Measurements from ENCODE around the gene CAD. TPM values are rescaled to one million over a fixed set of nuclear protein-coding genes. Genes with fewer than 3 reads are reported as not detected.

CAD gene
- total RNA-seq, 1 experiment from 2014 or later = 130 TPM

GRCh38 chr2:27174638-27175037, 42.5 kb upstream of the CAD start:
- Histone ChIP-seq H3K9me3 (ENCODE audit: control insufficient read depth, low read depth, low read length) (no peaks in the 10 kb centered on the region), H3K9ac (ENCODE audit: extremely low read depth, insufficient read length, low read length) (no peak overlapping the region), H2AK5ac (ENCODE audit: insufficient read length, low read length) (no peak overlapping the region), H2BK15ac (ENCODE audit: low read depth, low read length) (no peak overlapping the region), H4K8ac (replicated peaks; ENCODE audit: insufficient read length, low read depth, low read length) (no peak overlapping the region), H3T11ph (ENCODE audit: low read length) (no peak overlapping the region), H3K56ac (ENCODE audit: insufficient read length, low read depth, low read length) (no peak overlapping the region), H3K27ac (ENCODE audit: insufficient read length, low read depth, low read length) (no peak overlapping the region), H4K20me1 (ENCODE audit: control insufficient read depth, insufficient read depth, insufficient read length) (no peaks in the 10 kb centered on the region), H2BK20ac (ENCODE audit: low read depth, low read length, poor library complexity, severe bottlenecking) (no peak overlapping the region), H2BK12ac (ENCODE audit: insufficient read length, low read depth, low read length) (no peak overlapping the region), H3K23me2 (ENCODE audit: insufficient read length, low read depth, low read length, poor library complexity, severe bottlenecking) (no peaks in the 10 kb centered on the region), H3K4ac (ENCODE audit: low read depth, low read length) (no peak overlapping the region), H4K91ac (ENCODE audit: insufficient read length, low read depth, low read length) (no peak overlapping the region), H3K4me1 (ENCODE audit: insufficient read depth, low read length) (no peaks in the 10 kb centered on the region), H3K4me2 (ENCODE audit: insufficient read depth, insufficient read length, low read length) (no peak overlapping the region), H3K79me1 (ENCODE audit: insufficient read depth, low read depth, low read length, poor library complexity, severe bottlenecking) (no peaks in the 10 kb centered on the region), H3K27me3 (ENCODE audit: insufficient read depth, low read length) (no peaks in the 10 kb centered on the region), H2AFZ (ENCODE audit: low read length) (no peak overlapping the region), H3K18ac (ENCODE audit: insufficient read length, low read depth, low read length) (no peak overlapping the region), H4K5ac (ENCODE audit: insufficient read length, low read depth, low read length) (no peak overlapping the region), H3K14ac (ENCODE audit: insufficient read depth, low read length) (no peak overlapping the region), H2BK5ac (ENCODE audit: insufficient read length, low read length) (no peak overlapping the region), H2BK120ac (ENCODE audit: low read depth, low read length, poor library complexity, severe bottlenecking) (no peak overlapping the region), H3K23ac (ENCODE audit: insufficient read length, low read depth, low read length) (no peak overlapping the region), H3K79me2 (ENCODE audit: insufficient read depth, low read length) (no peaks in the 10 kb centered on the region)
- TF ChIP-seq CTCF (conservative IDR thresholded peaks at IDR 0.05) = no peak
- WGBS (ENCODE audit: extremely low coverage, insufficient read length, low lambda C conversion rate) = 100% methylated on average over 1 of the region's 6 CpGs
- H3K4me1 Mint-ChIP-seq = peaks cover 0 to 6% of the 10 kb centered on the region in 2 experiments; a peak in 2 of 4 replicates
- H3K9me3 Mint-ChIP-seq = no peaks in the 10 kb centered on the region
- H3K36me3 Mint-ChIP-seq (ENCODE audit: insufficient read depth in 1 of 3, low read depth in 3 of 3) = no peaks in the 10 kb centered on the region
- no peak for DNase-seq
- no peak overlapping the region for H3K27ac Mint-ChIP-seq
- H3K4me3 Mint-ChIP-seq = no peak overlapping the region
- peaks cover 17% of the 10 kb centered on the region for H3K27me3 Mint-ChIP-seq (ENCODE audit: low read depth)

All from H9 (cell line).